DOHH2 (cell line): ENCODE measurements around the gene C20orf173.

Experiments used
- H3F3A ChIP-seq: fragments of 200-600 bp; sonication (generic), shearing (Covaris generic); 2 replicates; pipeline ENCODE4 v1.6.0; 2016; ENCODE audit warnings: antibody characterized with exemption, mild to moderate bottlenecking; ENCODE audit not compliant: control insufficient read depth, insufficient read depth
- H3K27ac ChIP-seq: fragments of 200-600 bp; sonication (generic); 2 replicates; pipeline ENCODE4 v1.5.1; 2014; ENCODE audit warnings: low read depth, mild to moderate bottlenecking, low read length, moderate library complexity
- H3K27me3 ChIP-seq: fragments of 200-600 bp; sonication (generic); 2 replicates; pipeline ENCODE4 v1.6.1; 2014; ENCODE audit warnings: mild to moderate bottlenecking, low read length, mixed read lengths; ENCODE audit not compliant: control insufficient read depth
- H3K36me3 ChIP-seq: fragments of 200-600 bp; sonication (generic); 2 replicates; pipeline ENCODE4 v1.6.1; 2014; ENCODE audit warnings: mild to moderate bottlenecking, low read length, moderate library complexity, mixed read lengths; ENCODE audit not compliant: control insufficient read depth
- H3K4me1 ChIP-seq: fragments of 200-600 bp; sonication (generic); 2 replicates; pipeline ENCODE4 v1.6.1; 2014; ENCODE audit warnings: mild to moderate bottlenecking, low read length, mixed read lengths; ENCODE audit not compliant: control insufficient read depth
- H3K4me2 ChIP-seq: fragments of 200-600 bp; sonication (generic); 2 replicates; pipeline ENCODE4 v1.6.0; 2014; ENCODE audit warnings: mild to moderate bottlenecking, low read length, moderate library complexity
- H3K4me3 ChIP-seq: fragments of 200-600 bp; sonication (generic); 2 replicates; pipeline ENCODE4 v1.5.1; 2014; ENCODE audit warnings: mild to moderate bottlenecking, low read length, mixed read lengths
- H3K79me2 ChIP-seq: fragments of 200-600 bp; sonication (generic); 2 replicates; pipeline ENCODE4 v1.6.1; 2014; ENCODE audit warnings: mild to moderate bottlenecking, low read length, mixed read lengths; ENCODE audit not compliant: control insufficient read depth
- H3K9me2 ChIP-seq: fragments of 200-600 bp; sonication (generic); replicated peaks from 2 replicates; pipeline ENCODE4 v1.6.1; 2014; ENCODE audit warnings: mild to moderate bottlenecking, low read length, mixed read lengths; ENCODE audit not compliant: control insufficient read depth
- H3K9me3 ChIP-seq: fragments of 200-600 bp; sonication (generic); 2 replicates; pipeline ENCODE4 v1.6.1; 2014; ENCODE audit warnings: antibody characterized with exemption, low read length, mixed read lengths; ENCODE audit not compliant: control insufficient read depth, insufficient read depth
- H4K20me1 ChIP-seq: fragments of 200-600 bp; sonication (generic); 2 replicates; pipeline ENCODE4 v1.6.0; 2014; ENCODE audit warnings: low read depth, mild to moderate bottlenecking, antibody characterized with exemption, low read length, moderate library complexity; ENCODE audit not compliant: control insufficient read depth, insufficient read depth
- EZH2phosphoT487 ChIP-seq: fragments of 200-600 bp; sonication (generic); IDR thresholded peaks from 2 replicates; pipeline ENCODE4 v1.6.1; 2017; ENCODE audit warnings: borderline replicate concordance, mild to moderate bottlenecking, antibody characterized with exemption, low read length, moderate library complexity, mixed read lengths
- TF ChIP-seq, protein P1 (sequence below): fragments of 200-600 bp; sonication (generic); IDR thresholded peaks from one replicate; pipeline ENCODE4 v1.5.1; 2014; ENCODE audit warnings: antibody characterized with exemption, mild to moderate bottlenecking, low read depth, low read length; ENCODE audit not compliant: poor library complexity, severe bottlenecking

C20orf173 gene

DNA sequence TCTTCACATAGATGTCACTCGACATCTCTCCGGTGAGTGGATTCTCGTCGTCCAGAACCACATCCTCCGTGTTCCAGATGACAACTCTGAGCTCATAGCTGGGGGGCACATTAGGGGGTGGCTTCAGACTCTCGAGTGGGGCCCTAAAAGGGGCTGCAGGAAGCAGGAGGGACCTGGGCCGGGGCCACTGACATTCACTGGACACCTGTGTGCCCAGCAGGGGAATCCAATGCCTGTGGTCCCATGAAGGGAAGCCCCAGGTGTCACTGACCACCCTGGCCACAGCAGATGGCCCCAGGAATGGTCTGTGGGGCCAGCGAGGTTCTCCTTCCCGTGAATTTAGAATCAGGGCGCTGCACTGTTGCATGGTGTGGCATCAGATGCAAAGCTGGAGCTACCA, 31.1 kb upstream of the C20orf173 start:
- Histone ChIP-seq H3K27ac (no peak overlapping the region), H3K4me2 (no peak overlapping the region), H3K27me3 (no peaks in the 10 kb centered on the region), H3K4me3 (no peak overlapping the region), H3K36me3 (peaks cover 12% of the 10 kb centered on the region; the same call in 1 of the 2 replicates), H3K9me2 (no peaks in the 10 kb centered on the region), H4K20me1 (no peaks in the 10 kb centered on the region), H3F3A (no peaks in the 10 kb centered on the region), H3K4me1 (peaks cover 8% of the 10 kb centered on the region; the same call in 1 of the 2 replicates), H3K79me2 (no peaks in the 10 kb centered on the region), H3K9me3 (no peaks in the 10 kb centered on the region)
- no peak for TF ChIP-seq EZH2phosphoT487
- TF ChIP-seq, protein P1, sequence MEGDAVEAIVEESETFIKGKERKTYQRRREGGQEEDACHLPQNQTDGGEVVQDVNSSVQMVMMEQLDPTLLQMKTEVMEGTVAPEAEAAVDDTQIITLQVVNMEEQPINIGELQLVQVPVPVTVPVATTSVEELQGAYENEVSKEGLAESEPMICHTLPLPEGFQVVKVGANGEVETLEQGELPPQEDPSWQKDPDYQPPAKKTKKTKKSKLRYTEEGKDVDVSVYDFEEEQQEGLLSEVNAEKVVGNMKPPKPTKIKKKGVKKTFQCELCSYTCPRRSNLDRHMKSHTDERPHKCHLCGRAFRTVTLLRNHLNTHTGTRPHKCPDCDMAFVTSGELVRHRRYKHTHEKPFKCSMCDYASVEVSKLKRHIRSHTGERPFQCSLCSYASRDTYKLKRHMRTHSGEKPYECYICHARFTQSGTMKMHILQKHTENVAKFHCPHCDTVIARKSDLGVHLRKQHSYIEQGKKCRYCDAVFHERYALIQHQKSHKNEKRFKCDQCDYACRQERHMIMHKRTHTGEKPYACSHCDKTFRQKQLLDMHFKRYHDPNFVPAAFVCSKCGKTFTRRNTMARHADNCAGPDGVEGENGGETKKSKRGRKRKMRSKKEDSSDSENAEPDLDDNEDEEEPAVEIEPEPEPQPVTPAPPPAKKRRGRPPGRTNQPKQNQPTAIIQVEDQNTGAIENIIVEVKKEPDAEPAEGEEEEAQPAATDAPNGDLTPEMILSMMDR, result no peak

DNA sequence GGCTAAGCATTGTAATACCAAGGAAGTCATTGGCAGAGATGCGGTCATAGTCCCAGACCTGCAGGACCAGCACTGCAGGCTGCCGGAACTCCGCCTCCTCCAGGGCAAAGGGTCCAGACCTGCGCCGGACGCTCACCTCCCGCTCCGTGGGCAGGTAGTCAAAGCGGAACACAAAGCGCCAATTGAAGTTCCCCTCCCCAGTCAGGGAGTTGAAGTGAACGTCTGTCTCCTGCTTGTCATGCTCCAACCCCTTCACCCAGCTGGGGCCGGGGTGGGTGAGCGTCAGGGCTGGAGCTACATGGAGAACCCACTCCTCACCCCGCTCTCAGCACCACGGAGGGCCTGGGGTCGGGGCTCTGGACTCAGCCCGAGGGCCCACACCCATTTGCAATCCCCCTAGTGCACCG, 30.7 kb upstream of the C20orf173 start:
- H3K27ac ChIP-seq, result no peak overlapping the region
- H3K27me3 ChIP-seq, result no peaks in the 10 kb centered on the region
- no peaks in the 10 kb centered on the region for H4K20me1 ChIP-seq
- no peaks in the 10 kb centered on the region for H3K79me2 ChIP-seq
- no peak for TF ChIP-seq EZH2phosphoT487
- TF ChIP-seq, protein P1, result no peak
- H3K4me1 ChIP-seq, result peaks cover 8% of the 10 kb centered on the region; the same call in 1 of the 2 replicates
- no peaks in the 10 kb centered on the region for H3F3A ChIP-seq
- H3K9me2 ChIP-seq, result no peaks in the 10 kb centered on the region
- H3K4me2 ChIP-seq, result no peak overlapping the region
- H3K9me3 ChIP-seq, result no peaks in the 10 kb centered on the region
- H3K4me3 ChIP-seq, result no peak overlapping the region
- peaks cover 15% of the 10 kb centered on the region; the same call in 1 of the 2 replicates for H3K36me3 ChIP-seq

DNA sequence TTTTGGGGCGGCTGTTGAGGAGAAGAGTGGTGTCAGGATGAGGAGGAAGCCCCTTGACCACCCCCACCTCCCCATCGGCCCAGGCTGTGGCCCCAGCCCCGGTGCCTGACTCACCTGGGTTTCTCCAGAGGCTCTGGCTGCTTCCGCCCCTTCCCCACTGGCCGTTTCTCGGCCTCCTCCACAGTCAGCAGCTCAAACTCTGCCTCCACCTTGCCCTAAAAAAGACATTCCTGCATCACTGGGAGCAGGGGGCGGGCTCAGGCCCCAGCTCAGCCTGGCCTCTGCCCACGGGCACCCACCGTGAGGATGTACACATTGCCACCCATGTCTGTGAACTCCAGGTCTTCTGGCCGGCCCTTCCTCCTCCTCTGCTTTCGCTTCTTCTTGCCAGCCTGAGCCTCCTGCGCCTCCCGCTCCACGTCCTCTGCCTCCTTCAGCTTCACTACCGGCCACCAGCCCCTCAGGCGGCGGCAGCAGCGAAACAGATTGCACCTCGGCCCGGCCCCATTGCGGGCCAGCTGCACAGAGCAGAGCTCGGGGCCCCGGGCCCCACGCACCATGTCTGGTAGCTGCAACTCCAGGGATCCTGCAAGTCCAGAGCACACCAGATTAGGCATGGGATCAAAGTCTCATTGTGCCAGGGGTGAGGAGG, 29.7 kb upstream of the C20orf173 start:
- Histone ChIP-seq H3K9me3 (no peaks in the 10 kb centered on the region), H3K27ac (no peak overlapping the region), H3K9me2 (no peaks in the 10 kb centered on the region), H3K4me2 (no peak overlapping the region), H3K4me3 (no peak overlapping the region), H4K20me1 (no peaks in the 10 kb centered on the region), H3K79me2 (no peaks in the 10 kb centered on the region), H3K27me3 (no peaks in the 10 kb centered on the region), H3F3A (no peaks in the 10 kb centered on the region), H3K36me3 (peaks cover 21% of the 10 kb centered on the region), H3K4me1 (peaks cover 8% of the 10 kb centered on the region; the same call in 1 of the 2 replicates)
- TF ChIP-seq, protein P1, result no peak
- no peak for TF ChIP-seq EZH2phosphoT487
